Nephron (organoid): ENCODE measurements around the gene NBEA.
"Not testable (repeated sequence)": the region's sequence is repeated elsewhere in the genome, so short reads cannot be mapped to it uniquely, and the experiment has no call there.

ENCODE experiments used
- H3K27ac Mint-ChIP-seq, 3 experiments: 2 replicates each; pipeline ENCODE4 v1.8.0; 2020; ENCODE audit warnings: mixed read lengths in 3 of 3, mild to moderate bottlenecking in 2 of 3, moderate library complexity in 1 of 3
- H3K27me3 Mint-ChIP-seq: 2 replicates; pipeline ENCODE4 v1.8.0; 2021; ENCODE audit warnings: low read depth, mild to moderate bottlenecking, moderate library complexity, mixed read lengths
- H3K36me3 Mint-ChIP-seq: 2 replicates; pipeline ENCODE4 v1.8.0; 2020; ENCODE audit warnings: low read depth, mixed read lengths
- H3K4me1 Mint-ChIP-seq: 2 replicates; pipeline ENCODE4 v1.8.0; 2020; ENCODE audit warnings: mixed read lengths
- H3K4me3 Mint-ChIP-seq, 3 experiments: 2 replicates each; pipeline ENCODE4 v1.8.0; 2020; ENCODE audit warnings: mild to moderate bottlenecking in 3 of 3, mixed read lengths in 3 of 3, moderate library complexity in 2 of 3
- H3K9me3 Mint-ChIP-seq: 2 replicates; pipeline ENCODE4 v1.8.0; 2020; ENCODE audit warnings: mixed read lengths
- CTCF ChIP-seq, 3 experiments: fragments of 200-600 bp; sonication (generic); IDR thresholded peaks; one replicate each; pipeline ENCODE4 v1.5.0; 2021; ENCODE audit warnings: antibody characterized with exemption in 3 of 3; ENCODE audit not compliant: unreplicated experiment in 3 of 3

Gene NBEA

DNA sequence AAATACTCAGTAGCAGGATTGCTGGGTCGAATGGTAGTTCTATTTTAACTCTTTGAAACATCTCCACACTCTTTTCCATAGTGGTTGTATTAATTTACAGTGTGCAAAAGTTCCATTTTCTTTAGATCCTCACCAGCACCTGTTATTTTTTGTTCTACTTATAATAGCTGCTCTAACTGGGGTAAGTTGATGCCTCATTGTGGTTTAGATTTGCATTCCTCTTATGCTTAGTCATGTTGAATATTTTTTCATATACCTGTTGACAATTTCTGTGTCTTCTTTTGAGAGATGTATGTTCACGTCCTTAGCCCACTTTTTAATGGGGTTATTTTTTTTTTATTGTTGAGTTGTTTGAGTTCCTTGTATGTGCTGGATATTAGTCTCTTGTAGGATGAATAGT lies 144.6 kb downstream of the NBEA start:
- no peak overlapping the region for H3K27ac Mint-ChIP-seq
- no peaks in the 10 kb centered on the region for H3K27me3 Mint-ChIP-seq
- no peak overlapping the region for H3K4me3 Mint-ChIP-seq
- peaks cover 33% of the 10 kb centered on the region for H3K36me3 Mint-ChIP-seq
- no peak for TF ChIP-seq CTCF (IDR thresholded peaks at IDR 0.05; ENCODE audit: unreplicated experiment in 3 of 3)
- peaks cover 9% of the 10 kb centered on the region for H3K4me1 Mint-ChIP-seq
- peaks cover 29% of the 10 kb centered on the region for H3K9me3 Mint-ChIP-seq

DNA sequence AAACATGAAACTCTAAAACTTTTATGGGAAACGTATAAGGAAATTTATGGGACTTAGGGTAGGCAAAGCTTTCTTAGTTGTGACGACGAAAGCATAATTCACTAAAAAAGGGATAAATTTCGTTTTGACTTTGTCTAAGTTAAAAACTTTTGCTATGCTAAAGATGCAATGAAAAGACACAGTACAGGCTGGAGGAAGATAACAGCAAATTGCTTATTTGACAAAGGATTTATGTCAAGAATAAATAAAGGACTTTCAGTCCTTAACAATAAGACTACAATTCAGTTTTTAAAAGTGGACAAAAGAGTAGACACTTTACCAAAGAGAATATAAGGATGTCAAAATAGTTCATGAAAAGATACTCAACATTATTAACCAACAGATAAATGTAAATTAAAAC lies 150.2 kb downstream of the NBEA start:
- Mint-ChIP-seq H3K27ac (peak overlapping the region in 1 of 3 experiments; percentile 38), H3K27me3 (no peaks in the 10 kb centered on the region), H3K9me3 (peaks cover 9% of the 10 kb centered on the region), H3K4me3 (no peak overlapping the region), H3K36me3 (peaks cover 5% of the 10 kb centered on the region), H3K4me1 (peaks cover 5% of the 10 kb centered on the region)
- no peak for TF ChIP-seq CTCF (IDR thresholded peaks at IDR 0.05; ENCODE audit: unreplicated experiment in 3 of 3)

DNA sequence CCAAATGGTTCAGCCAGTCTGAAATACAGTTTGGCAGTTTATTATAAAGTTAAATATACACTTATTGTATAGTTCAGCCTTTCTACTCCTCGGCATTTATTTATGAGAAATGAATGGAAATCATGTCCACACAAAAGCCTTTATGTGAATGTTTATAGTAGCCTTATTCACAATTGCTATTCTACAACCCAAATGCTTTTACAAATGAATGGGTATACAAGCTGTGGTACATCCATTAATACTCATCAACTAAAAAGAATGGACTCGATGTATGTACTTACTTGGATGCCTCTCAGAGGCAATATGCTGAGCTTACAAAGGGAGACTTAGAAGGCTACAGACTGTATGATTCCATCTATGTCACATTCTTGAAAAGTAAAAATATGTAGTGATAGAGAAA lies 150.7 kb downstream of the NBEA start:
- H3K36me3 Mint-ChIP-seq = peaks cover 2% of the 10 kb centered on the region
- H3K27me3 Mint-ChIP-seq = no peaks in the 10 kb centered on the region
- peaks cover 5% of the 10 kb centered on the region for H3K4me1 Mint-ChIP-seq
- H3K4me3 Mint-ChIP-seq = no peak overlapping the region
- no peak for TF ChIP-seq CTCF (IDR thresholded peaks at IDR 0.05; ENCODE audit: unreplicated experiment in 3 of 3)
- H3K27ac Mint-ChIP-seq = no peak overlapping the region
- peaks cover 4% of the 10 kb centered on the region for H3K9me3 Mint-ChIP-seq

DNA sequence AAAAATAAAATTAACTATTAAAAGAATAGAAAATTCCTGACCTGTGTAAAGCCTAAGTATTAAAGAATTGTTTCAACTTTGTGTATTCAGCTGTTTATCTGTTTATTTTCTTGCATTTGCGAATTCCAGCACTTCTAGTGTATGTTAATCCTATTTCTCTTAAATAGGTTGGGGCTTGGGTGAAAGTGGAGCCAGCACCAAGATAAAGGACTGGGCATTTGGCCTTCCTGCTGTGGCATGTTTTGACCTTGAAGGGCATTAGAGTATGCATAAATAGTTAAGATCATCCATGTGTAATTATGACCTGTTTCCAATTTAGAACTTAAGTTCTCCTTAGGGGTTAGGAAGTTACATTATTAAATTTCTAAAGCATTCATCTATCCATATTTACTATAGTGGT lies 151.3 kb downstream of the NBEA start:
- Mint-ChIP-seq H3K27ac (no peak overlapping the region), H3K9me3 (peaks cover 4% of the 10 kb centered on the region), H3K36me3 (peaks cover 3% of the 10 kb centered on the region), H3K4me1 (peaks cover 5% of the 10 kb centered on the region), H3K27me3 (no peaks in the 10 kb centered on the region), H3K4me3 (no peak overlapping the region)
- no peak for TF ChIP-seq CTCF (IDR thresholded peaks at IDR 0.05; ENCODE audit: unreplicated experiment in 3 of 3)

DNA sequence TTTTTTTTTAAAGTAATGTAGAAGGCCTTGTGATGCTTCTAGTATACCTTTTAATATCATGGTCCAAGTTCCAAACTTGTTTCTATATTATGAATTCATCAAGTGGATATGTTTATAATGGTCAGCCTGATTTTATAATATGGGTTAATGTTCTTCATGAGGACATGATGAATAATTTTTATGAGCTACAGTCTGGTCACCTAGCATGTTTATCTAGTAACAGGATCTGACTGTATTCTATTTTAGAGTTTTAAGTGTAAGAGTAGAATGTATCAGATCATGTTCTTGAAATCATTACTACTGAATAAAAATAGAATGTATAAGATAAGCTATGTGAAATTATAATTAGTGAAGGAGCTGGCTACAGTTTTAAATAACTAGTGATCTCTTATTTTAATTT lies 164.7 kb downstream of the NBEA start:
- not testable (repeated sequence) for H3K36me3 Mint-ChIP-seq, H3K9me3 Mint-ChIP-seq, H3K4me1 Mint-ChIP-seq, H3K4me3 Mint-ChIP-seq, H3K27ac Mint-ChIP-seq, H3K27me3 Mint-ChIP-seq

DNA sequence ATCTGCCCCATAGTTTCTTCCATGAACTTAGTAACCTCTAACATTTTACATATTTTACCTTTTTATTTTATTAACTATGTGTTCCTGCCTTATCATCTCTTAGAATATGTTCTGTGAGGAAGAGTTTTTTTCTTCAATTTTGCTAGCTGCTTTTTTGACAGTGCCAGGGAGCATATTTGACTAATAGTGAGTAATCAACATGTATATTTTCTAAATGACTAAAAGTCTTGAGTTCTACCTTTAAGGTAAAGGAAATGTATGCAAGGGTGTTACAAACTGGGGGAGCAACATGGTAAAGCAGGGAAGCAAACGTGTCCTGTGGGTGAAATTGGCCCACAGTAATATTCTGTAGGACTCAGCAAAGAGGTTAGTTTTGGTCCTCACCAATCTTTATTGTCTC lies 165.5 kb downstream of the NBEA start:
- no peaks in the 10 kb centered on the region for H3K27me3 Mint-ChIP-seq
- no peaks in the 10 kb centered on the region for H3K9me3 Mint-ChIP-seq
- TF ChIP-seq CTCF (IDR thresholded peaks at IDR 0.05; ENCODE audit: unreplicated experiment in 3 of 3) = no peak
- H3K4me1 Mint-ChIP-seq = no peaks in the 10 kb centered on the region
- no peak overlapping the region for H3K27ac Mint-ChIP-seq
- no peaks in the 10 kb centered on the region for H3K36me3 Mint-ChIP-seq
- H3K4me3 Mint-ChIP-seq = no peak overlapping the region

- H3K36me3 Mint-ChIP-seq, H3K27me3 Mint-ChIP-seq, H3K27ac Mint-ChIP-seq, H3K4me3 Mint-ChIP-seq, H3K4me1 Mint-ChIP-seq, H3K9me3 Mint-ChIP-seq: not testable (repeated sequence)
Observed at GRCh38 chr13:35113612-35114011, 171.5 kb downstream of the NBEA start.
